ENCODE results near the gene SOX8.

- TF ChIP-seq CTCF (IDR thresholded peaks at IDR 0.05; ENCODE audit: low read length) (no peak), EZH2 (optimal IDR thresholded peaks at IDR 0.05; ENCODE audit: low read depth, low read length) (no peak)
Observed at GRCh38 chr16:1028524-1029258, 47.1 kb downstream of the SOX8 start.
